D721Med (cell line): ENCODE measurements around the gene KCNG2.
A peak's percentile ranks its signal among the peaks of the same experiment; 100 is the strongest.

Source experiments
- DNase-seq: peaks from one replicate; pipeline ENCODE4 v3.0.0; 2011; ENCODE audit warnings: low spot score; ENCODE audit not compliant: insufficient read length
- FAIRE-seq: peaks from 2 replicates; lab custom pipeline; 2011; peaks lifted over from hg19 to GRCh38; lab: Jason Lieb, UNC
- TF ChIP-seq, protein P1 (sequence below): IDR thresholded peaks from 2 replicates; pipeline ENCODE4 v1.5.1; 2012; ENCODE audit warnings: mild to moderate bottlenecking, control low read depth; ENCODE audit not compliant: insufficient read depth; ENCODE audit errors: missing control alignments

The KCNG2 gene

DNA sequence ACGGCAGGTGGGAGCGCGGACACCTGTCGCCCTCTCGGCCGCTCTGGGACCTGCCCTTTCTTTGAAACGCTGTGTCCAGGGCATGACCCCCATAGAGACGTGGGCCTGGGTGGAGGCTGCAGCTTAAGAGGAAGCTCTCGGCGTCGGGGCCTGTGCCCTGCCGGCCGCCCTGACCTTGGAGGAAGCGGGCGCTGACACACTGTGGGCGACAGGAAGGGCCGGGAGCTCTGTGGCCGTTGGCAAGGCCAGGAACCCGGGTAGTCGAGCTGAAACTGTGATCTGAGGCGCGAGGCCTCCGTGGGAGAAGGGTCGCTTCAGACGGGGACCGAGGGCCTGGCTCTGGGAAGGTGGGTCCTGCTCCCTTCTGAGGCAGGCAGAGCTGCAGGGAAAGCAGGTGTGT, 28.2 kb downstream of the KCNG2 start:
- FAIRE-seq = no peak
- TF ChIP-seq, protein P1, sequence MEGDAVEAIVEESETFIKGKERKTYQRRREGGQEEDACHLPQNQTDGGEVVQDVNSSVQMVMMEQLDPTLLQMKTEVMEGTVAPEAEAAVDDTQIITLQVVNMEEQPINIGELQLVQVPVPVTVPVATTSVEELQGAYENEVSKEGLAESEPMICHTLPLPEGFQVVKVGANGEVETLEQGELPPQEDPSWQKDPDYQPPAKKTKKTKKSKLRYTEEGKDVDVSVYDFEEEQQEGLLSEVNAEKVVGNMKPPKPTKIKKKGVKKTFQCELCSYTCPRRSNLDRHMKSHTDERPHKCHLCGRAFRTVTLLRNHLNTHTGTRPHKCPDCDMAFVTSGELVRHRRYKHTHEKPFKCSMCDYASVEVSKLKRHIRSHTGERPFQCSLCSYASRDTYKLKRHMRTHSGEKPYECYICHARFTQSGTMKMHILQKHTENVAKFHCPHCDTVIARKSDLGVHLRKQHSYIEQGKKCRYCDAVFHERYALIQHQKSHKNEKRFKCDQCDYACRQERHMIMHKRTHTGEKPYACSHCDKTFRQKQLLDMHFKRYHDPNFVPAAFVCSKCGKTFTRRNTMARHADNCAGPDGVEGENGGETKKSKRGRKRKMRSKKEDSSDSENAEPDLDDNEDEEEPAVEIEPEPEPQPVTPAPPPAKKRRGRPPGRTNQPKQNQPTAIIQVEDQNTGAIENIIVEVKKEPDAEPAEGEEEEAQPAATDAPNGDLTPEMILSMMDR = no peak

DNA sequence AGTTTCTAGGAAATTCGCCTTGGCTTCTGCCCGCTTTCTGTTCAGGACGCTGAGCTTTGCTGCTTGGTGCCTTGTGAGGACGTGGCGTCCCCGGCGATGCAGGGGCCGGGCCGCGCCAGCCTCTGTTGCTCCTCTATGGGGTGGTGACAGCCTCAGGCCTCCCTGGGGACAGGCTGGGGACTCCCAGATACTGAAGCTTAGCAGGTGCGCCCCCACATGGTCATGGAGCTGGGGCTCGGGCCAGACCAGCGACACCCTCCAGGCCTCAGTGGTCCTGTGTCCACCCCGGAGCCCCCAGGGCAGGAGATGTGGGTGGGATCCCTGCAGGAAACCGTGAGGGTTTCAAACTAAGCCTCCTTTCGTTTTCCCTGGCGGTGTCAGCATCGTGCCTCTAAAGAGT, 29.2 kb downstream of the KCNG2 start:
- no peak for DNase-seq
- TF ChIP-seq, protein P1 = no peak
- FAIRE-seq = no peak

More for the DNA sequence above, 28.2 kb downstream of the KCNG2 start:
- no peak for DNase-seq

DNA sequence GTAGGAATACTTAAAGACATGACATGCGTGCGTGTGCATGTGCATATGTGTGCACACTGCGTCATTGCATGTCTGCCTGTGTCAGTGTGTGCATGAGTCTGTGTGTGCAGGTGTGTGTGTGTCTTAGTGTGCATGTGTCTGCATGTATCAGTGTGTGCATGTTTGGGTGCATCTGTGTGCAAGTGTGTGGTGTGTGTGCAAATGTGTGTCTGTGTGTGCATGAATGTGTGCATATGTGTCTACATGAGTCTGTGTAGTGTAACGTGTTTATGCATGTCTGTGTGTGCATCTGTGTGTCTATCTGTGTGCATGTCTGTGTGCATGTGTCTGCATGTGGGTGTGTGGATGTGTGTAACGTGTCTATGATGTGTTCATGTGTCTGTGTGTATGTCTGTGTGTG, 30.5 kb downstream of the KCNG2 start:
- FAIRE-seq = peak; percentile 90
- TF ChIP-seq, protein P1 = no peak

DNA sequence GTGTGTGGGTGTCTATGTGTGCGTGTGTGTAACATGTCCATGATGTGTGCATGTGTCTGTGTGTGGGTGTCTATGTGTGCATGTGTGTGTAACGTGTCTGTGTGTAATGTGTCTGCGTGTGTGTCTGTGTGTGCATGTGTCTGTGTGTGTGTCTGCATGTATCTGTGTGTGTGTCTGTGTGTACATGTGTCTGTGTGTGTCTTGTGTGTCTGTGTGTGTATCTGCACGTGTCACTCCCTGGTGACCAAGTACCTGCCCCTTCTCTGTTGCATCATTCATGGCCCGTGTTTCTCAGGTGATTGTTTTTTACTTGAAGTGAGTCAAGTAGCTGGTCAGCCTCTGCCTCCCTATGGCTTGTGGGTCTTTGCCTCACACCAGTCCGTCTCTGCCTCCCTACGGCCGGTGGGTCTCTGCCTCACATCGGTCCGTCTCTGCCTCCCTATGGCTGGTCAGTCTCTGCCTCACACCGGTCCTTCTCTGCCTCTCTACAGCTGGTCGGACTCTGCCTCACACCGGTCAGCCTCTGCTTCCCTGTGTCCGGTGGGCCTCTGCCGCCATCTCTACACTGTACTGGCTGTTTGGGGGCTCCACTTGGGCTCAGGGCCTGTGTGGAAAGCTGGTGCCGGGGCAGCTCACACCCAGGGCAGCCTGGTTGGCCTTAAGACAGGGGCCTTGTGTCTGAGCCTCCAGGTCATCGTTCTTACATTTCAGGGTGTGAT, 31.6 kb downstream of the KCNG2 start:
- DNase-seq (no peak), FAIRE-seq (peak; percentile 71)
- TF ChIP-seq, protein P1 = no peak

More for the DNA sequence above, 30.5 kb downstream of the KCNG2 start:
- no peak for DNase-seq

DNA sequence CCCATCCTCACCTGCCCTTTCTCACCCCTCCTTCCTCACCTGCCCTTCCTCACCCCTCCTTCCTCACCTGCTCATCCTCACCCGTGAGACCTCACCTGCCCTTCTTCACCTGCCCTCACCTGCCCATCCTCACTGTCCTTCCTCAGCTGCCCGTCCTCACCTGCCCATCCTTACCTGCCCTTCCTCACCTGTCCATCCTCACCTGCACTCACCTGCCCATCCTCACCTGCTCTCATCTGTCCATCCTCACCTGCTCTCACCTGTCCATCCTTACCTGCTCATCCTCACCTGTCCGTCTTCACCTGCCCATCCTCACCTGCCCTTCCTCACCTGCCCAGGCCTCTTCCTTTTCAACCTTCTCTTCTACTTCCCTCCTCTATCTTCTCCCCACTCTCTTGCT, 34.4 kb downstream of the KCNG2 start:
- FAIRE-seq = no peak
- TF ChIP-seq, protein P1 = no peak
- no peak for DNase-seq

DNA sequence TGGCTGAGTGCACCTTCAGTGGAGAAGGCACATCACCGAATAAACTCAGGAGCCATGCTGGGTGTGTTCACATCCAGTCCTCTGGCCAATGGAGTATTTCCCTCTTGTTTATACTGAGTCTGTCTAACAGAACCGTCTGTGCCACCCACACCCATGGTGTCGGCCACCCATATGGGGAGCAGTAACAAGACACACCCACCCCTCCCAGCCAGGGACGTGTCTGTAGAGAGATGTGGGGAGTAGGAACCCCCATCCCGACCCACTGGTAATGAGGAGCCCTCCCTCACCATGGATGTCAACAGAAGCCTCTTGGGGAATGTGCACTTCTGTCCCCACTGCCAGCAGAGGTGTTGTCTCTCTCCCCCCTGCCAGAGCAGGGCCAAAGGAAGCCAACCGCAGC, 37.1 kb downstream of the KCNG2 start:
- TF ChIP-seq, protein P1 = no peak
- FAIRE-seq = no peak
- no peak for DNase-seq

DNA sequence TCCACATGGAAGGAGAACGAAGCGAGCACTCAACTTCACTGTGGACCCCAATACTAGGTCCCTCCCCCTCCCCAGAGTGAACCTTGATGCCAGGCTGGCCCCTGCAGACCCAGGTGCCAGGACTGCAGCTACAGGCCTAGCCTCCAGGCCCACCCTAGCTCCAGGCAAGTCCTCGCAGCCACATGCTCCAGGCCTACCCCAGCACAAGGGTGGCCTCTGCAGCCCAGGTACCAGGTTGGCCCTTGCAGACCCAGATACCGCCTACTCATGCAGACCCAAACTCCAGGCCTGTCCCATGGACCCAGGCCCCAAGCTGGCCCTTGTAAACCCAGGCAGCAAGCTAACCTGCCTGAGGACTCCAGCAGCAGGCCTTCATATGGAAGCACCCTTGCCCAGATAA, 44.2 kb downstream of the KCNG2 start:
- TF ChIP-seq, protein P1 = no peak
- FAIRE-seq (no peak), DNase-seq (no peak)
